ENCODE measurements around the gene ARPC1A.

GRCh38 chr7:99404977-99405320 lies 79.3 kb downstream of the ARPC1A start:
- TF ChIP-seq POLR2A (IDR thresholded peaks at IDR 0.05): no peak
- no peak for TF ChIP-seq CTCF (IDR thresholded peaks at IDR 0.05)

Measured in right lobe of liver (tissue), 4 donors.